ENCODE data around the gene IL36A.

- TF ChIP-seq CTCF (IDR thresholded peaks at IDR 0.05; ENCODE audit: low read length) (no peak), EZH2 (optimal IDR thresholded peaks at IDR 0.05; ENCODE audit: low read depth, low read length) (no peak)
These were observed 13.2 kb downstream of the IL36A start for GRCh38 chr2:113018509-113018908.
